Stimulated activated CD8-positive, alpha-beta memory T cell treated with anti-CD3 and anti-CD28 coated beads, Interleukin-4, amount 100 ng/mL, for 1 hour (primary cell): ENCODE measurements around the gene PTPRN2.
"Not testable (repeated sequence)": the region's sequence is repeated elsewhere in the genome, so short reads cannot be mapped to it uniquely, and the experiment has no call there.

Experiments used
- DNase-seq, 2 donors: peaks; one replicate each; pipeline ENCODE4 v3.0.0-alpha.2; 2020; ENCODE audit warnings: low read depth in 2 of 2, low spot score in 1 of 2

The PTPRN2 gene

DNA sequence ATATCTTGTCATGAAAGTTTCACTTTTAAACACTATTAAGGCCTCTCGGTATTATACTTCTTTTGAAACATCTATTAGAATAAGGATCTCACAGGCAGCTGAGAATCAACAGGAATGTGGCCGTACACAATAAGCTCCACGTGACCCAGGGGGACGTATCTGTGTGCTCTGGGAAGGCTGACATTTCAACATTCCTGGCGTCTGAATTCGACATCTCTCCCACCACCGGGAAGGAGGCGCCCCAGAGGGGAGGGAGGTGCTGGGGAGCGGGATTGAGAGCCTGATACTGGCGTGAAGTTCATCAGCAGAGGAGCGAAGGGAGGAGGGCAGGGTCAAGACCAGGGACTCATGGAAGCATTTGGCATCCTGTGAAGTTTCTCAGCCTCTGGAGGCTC lies 849.6 kb downstream of the PTPRN2 start:
- no peak for DNase-seq

DNA sequence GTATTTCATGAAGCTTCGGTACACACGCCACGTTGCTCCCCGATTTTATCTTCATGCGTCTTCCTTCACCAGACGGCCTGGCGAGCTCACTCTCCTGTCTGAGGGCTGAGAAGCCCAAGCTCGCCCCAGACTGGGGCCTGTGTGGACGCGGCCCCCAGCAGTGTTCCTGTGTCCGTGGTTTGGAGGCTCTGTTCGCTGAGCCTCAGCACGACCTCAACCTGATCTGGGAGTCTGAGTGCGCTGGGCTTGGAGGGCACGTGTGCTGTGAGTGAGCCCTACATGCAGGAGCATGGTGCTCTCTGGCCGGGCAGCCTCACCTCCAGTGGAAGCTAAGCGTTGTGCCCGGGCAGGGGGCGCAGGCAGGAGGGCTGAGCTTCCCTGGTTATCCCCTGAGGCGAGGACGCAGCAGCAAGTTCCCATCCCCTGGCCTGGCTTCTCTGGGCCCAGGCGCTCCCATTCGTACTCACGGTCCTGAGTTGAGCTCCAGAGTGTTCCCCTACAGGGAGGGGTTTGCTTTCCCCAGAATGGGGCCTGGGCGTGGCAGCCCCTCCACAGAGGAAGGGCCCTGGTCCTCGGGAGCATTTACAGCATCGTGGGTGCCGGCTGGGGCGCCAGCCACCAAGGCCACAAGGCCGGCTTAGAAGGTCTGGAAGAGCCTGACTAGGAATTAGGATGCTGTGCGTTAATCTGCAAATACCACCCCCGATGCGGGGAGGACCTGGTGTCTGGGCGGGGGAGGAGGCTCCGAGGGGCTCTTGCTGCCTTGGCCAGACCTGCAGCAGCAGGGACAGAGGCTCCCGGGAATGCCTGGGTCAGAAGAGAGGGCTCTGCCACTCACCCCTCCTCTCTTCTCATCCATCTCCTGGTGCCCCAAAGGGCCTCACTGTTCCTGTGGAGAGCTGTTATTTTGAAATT lies 850.2 kb downstream of the PTPRN2 start:
- DNase-seq = no peak

DNA sequence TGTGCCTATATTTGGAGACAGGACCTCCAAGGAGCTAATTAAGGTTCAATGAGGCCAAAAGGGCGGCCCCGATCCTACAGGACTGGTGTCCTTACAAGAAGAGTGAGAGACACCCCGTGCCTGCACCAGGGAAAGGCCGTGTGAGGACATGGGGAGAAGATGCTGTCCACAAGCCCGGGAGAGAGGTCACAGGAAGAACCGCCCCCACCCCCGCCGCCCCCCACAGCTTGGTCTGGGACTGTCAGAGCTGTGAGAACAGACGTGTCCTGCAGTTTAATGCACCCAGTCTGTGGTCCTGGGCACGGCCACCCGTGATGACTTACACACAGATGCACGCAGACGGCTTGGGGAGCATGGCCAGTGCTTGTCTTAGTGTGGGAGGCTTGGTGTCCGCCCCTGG lies 851.3 kb downstream of the PTPRN2 start:
- DNase-seq = no peak

DNA sequence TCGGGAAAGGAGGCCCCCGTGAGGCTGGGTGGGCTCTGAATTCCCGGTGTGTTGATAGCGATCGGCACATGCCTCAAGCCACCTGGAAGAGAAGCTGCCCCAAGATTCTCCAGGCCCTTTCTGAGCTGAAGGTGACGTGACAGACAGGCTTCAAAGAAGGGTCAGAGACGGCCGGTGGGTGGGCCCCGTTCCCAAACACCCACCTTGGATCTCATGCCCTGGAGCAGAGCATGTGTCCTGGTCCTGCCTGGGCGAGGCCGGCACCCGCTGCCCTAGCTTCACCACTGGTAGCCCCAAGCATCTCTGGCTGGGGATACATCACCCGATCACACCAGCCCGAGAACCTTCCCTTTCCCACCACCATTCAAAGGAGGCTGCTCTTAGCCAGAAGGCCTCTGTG lies 851.8 kb downstream of the PTPRN2 start:
- DNase-seq = no peak

DNA sequence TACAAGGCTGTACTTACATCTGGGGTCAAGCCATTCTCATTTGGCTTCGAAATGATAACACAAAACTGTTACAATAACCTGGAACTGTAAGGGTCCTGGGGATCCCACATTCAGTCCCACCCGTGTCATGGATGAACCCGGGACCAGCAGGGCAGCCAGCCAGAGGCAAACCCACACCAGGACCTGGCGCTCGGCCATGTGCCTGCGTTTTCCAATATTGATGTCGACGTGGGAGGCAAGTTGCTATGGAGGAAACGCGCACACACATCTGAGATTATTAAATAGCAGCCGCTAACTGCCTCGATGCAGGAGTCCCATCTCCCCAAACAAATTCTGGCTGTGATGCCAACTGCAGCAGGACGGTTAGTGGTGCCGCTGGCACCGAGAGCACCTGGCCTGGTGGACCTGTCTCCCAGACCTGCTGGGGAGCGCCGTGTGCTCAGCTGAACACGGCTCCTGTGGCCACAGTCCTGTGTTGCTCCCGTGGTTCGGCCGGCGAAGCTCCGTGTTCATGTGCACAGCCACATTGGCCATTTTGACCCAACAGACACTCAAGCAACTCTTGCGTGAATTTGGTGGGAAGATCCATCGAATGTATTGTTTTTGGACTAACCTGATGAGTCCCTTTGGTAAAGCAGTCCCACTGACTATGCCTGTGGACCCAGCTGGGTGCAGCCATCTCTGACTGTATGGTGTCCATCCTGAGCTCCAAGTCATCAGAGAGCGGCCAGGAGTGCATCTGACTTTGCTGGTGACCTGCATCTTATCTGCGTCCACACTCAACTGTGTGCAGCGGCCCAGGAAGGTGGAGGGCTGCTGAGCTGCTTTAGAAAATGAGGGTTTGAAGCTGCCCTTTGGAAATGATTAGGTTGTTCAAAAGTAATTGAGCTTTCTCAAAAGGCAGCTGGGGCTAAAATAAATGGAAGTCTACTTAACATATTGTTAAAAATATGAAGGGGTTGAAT lies 852.7 kb downstream of the PTPRN2 start:
- DNase-seq = no peak

DNA sequence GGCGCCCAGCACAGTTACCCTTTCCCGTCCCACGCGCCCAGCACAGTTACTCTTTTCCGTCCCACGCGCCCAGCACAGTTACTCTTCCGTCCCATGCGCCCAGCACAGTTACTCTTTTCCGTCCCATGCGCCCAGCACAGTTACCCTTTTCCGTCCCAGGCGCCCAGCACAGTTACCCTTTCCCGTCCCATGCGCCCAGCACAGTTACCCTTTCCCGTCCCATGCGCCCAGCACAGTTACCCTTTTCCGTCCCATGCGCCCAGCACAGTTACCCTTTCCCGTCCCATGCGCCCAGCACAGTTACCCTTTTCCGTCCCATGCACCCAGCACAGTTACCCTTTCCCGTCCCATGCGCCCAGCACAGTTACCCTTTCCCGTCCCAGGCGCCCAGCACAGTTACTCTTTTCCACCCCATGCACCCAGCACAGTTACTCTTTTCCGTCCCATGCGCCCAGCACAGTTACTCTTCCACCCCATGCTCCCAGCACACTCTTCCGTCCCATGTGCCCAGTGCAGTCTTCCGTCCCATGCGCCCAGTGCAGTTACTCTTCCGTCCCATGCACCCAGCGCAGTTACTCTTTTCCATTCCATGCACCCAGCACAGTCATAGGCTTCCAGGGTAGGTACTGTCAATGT lies 853.7 kb downstream of the PTPRN2 start:
- not testable (repeated sequence) for DNase-seq

DNA sequence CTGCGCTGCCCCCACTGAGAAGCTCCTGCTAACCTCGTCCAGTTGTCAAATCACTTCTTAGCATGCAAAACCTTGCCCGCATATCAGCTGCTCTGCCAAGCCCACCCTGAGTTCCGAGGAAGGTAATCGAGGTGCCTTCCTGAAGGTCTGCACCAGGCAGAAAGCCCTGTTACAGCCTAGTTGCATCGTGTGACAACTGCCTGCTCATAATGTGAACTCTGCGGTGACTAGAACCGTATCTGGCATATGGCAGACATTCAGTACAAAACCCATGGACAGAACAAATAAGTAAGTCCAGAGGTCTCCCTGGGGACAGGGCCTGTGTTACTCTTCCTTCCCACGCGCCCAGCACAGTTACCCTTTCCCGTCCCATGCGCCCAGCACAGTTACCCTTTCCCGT lies 856.5 kb downstream of the PTPRN2 start:
- no peak for DNase-seq

DNA sequence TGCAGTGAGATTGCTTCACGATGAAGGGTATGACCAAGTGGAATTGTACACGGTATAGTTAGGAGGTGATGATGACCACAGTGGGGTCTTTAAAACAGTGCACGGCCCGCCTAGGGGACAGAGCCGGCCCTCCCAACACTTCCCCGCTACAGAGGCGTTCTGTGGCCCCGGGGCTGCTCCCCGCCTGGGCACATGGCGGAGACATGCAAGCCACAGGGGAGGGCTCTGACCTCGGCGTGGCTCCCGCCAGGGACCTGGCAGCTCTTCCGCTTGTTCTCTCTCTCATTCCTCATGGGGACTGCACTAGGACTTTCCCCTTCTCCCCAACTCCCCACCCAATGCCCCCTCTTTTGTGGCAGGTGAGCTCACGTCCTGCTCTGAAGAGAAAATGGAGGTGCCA lies 857.0 kb downstream of the PTPRN2 start:
- DNase-seq = no peak

DNA sequence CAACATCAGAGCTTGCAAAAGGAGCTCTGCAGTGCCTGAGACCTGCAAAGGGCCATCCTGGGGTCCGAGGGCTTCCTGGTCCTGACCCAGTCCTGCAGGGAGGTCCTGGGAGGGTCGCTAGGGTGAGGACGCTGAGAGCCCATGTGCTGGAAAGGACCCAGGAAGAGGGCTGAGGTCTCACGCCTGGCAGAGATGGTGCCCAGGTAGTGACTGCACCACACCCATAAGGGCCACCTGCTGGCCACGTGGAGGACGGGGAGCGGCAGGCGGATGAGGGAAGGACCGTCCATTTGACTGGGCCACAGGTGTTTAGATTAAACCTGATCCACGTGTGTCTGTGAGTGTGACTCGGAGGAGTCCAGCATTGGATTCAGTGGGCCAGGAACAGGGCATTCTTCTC lies 858.1 kb downstream of the PTPRN2 start:
- no peak for DNase-seq

DNA sequence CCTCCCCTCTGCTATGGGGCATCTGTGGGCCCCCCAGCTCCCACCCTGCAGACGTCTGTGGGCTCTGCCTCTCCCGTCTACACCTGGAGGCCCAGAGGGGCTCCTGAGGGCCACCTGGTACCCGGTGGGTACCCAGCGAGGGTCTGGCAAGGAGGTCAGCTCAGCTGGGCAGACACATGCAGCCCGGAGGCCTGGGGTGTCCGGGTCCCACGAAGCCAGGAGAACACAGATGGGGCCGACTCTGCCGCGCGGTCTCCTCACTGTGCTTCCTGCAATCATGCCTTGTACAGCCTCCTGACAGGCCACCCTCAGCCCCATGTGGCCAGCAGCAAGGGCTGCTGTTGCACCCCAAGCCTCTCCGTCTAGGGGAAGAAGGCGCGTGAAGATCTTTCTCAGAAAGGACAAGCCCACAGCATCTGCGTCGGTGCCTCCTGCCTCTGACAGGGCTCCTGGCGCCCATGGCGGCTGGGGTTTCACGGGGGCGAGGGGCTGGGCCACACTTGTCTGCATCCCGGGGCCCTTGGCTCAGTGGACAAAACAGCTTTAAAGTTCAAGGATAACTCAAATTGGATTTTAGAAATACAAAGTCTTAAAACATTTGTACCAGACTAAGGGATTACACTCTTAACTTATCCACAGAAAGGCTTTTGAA lies 859.5 kb downstream of the PTPRN2 start:
- DNase-seq = no peak

DNA sequence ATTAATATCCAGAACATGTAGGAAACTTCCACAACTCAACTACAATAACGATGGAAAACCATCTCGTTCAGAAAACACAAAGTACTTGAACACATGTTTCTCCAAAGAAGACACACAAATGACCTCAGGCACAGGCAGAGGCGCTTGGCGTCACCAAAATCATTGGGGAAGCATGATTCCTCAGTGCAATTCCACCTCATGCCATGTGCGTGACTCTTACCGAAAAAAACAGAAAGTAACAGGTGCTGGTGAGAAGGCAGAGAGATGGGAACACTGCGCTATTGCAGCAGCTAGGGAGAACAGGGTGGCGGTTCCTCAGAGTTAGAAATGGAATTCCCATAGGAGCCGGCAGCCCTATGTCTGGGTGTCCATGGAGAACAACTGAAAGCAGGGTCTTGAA lies 860.9 kb downstream of the PTPRN2 start:
- DNase-seq = no peak

DNA sequence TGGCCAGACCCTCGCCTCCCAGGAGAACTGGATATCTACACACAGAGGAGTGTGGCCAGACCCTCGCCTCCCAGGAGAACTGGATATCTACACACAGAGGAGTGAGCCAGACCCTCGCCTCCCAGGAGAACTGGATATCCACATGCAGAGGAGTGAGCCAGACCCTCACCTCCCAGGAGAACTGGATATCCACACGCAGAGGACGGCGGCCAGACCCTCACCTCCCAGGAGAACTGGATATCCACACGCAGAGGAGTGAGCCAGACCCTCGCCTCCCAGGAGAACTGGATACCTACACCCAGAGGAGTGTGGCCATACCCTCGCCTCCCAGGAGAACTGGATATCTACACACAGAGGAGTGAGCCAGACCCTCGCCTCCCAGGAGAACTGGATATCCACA lies 862.3 kb downstream of the PTPRN2 start:
- not testable (repeated sequence) for DNase-seq

DNA sequence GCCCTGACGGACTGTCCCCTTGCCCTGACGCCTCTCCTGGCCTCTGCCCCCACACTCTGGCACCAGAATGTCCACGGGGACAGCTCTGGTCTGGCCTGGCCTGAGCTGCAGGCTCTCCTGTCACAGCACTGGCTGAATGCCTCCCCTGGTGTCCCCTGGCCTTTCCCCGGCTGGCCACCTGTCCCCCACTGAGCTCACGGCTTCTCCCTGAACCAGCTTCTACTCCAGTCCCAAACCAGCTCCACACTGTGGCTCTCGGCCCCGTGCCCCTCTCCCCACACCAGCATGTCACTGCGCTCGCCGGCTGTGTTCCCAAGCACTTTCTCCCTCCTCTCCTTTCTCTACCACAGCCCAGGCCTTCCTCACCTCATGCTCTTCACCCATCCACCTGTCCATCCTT lies 864.4 kb downstream of the PTPRN2 start:
- DNase-seq = no peak

DNA sequence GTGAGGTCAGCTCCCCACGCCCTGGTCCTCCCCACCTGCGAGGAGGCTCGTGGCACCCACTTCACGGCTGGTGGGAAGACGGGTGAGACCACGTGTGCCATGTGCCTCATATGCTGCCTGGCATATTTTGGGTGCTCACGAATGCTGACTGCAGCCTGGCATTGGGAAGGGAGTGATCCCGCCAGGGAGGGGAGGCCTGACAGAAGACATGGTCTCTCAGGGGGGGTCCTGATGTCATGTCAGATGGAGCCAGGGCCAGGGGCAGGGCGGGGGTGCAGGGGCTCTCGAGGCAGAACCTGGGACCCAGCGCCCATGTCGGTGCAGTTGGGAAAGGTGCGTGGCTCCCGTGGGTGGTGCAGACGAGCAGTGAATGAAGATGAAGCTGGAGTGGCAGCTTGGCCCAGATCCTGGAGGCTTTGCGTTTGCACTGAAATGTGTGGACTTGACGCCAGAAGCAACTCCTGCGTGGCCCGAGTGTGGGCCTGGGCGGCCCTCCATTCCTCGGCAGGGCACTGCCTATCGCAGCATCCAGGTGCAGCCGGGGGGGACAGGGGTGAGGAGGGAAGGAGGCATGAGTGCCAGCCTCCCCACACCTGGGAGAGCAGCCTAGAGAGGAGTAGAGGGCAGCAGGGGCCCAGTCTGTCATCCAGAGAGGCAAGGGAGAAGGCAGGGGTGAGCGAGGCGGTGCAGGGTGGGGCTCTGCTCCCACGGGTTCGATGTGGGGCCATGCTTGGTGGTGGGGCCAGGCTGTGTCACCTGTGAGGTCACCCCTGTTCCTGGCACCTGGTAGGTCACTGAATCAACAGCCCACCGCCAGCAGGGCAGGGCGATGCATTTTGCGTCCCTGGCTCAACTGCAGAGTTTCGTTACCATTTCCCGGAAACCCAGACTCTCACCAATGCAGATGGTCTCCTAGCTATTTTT lies 865.2 kb downstream of the PTPRN2 start:
- DNase-seq = no peak

DNA sequence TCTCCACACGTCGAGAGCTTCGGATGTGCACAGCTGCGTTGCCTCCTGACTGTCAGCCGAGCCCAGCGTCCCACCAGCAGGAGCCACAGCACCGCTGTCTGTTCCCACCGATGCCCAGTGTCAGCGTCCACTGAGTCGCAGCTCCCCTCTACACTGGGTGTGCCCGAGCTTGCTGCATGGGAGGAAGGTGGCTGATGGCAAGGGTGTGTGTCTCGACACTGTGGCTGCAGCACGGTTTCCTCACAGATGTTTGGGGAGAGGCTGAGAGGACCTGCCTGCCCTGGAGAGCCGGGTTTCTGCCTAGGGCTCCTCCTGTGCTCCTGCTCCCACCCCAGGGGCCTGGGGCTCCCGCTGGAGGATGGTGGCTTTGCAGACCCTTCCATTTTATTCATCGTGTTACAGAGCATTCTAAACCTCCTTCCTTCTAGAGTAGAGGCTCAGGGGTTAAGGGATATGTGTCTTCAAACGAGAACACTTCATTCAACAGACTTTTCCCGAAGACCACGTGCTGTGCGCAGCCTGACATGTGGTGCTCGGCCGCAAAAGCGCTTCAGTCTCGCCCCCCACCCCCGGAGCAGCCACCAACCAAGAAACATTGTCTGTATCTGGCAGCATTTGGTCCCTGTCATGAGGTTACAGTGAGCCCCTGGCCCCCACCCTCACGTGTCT lies 866.0 kb downstream of the PTPRN2 start:
- DNase-seq = no peak

DNA sequence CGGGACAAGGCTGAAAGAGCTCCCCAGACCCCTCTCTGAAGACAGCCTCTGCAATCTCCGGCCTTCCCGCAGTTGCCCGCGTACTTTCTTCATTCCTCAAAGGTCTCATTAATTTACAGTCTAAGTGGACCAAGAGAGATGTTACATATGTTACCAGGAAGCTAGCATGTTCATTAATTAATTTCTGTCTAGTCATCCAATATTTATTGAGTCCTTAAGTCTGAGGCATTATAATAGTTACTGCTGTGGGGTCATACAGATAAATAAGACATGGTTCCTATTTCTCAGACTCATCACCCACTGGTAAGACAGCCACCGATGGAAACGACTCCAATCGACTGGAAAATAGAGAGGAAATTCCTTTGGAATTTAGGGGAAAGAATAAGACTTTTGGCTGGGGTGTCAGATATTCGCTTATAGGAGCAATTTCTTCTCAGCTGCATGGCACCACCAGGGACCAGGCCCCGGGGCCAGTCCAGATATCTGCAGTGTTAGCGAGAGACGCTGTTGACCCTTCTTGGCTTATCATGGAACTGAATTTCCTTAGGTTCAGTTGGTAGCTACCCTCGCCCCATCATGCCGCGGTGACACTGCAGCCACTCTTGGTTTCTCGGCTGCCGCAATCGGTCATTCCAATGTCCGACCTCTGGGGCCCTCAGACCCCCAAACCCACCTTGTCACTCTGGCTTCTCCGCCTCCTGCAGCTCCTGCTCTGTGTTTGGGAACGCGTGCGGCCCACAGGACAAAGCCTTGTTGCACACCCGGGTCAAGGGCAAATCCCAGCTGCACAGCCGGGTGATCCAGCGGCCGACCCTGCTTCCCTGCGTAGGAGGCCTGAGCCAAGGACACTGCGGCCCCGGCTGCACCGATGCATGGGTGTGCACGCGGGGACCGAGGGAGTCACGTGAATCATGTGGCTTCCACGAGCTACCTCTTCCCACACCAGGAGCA lies 867.6 kb downstream of the PTPRN2 start:
- no peak for DNase-seq

DNA sequence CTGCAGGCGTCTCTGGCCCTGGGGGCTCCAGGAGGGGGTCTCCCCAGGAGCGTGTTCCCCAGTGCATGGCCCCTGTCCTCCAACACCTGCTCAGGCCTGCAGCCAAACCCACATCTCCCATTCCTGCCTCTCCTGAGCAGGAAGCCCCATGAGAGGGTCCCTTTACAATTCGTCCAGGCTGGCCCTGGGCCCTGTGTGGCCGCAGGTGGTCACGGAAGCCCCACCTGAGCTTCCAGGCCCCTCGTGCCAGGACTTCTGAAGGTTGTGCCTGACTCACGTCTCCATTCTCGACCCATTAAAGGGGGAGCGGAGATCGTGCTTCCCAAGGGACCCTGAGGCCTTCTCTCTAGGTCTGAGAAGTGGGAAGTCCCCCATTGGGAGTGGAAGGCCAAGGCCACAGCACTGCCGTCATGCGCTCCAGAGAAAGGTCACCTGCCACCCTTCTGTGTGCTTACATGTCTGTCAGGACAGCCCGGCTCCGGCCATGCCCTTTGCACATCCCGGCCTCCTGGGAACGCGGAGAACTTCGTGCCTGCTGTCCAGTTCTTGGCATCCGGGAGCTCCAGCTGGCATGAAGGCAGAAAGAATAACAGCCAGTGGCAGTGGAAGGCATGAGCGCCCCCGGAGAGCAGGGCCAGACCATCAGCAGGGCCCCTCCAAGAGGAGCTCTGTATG lies 868.5 kb downstream of the PTPRN2 start:
- DNase-seq = no peak
